Gastroesophageal sphincter (tissue), 4 donors: ENCODE results near the gene TRERF1. TPM values are rescaled to one million over a fixed set of nuclear protein-coding genes. Genes with fewer than 3 reads are reported as not detected.

ENCODE experiments used
- ATAC-seq: fragments of 150-250 bp; one replicate; pipeline ENCODE4 v1.9.1; 2016; ENCODE audit warnings: mild to moderate bottlenecking, moderate library complexity
- H3K27ac ChIP-seq, 4 donors: fragments of 200-600 bp; sonication (generic) in 3 of 4; 1 replicate in 3 of 4; 2 replicates in 1 of 4; pipeline ENCODE4 v1.5.1; 2016 to 2019
- H3K27me3 ChIP-seq: fragments of 200-600 bp; sonication (generic); one replicate; pipeline ENCODE4 v1.5.1; 2019
- H3K36me3 ChIP-seq, 2 donors: fragments of 200-600 bp; sonication (generic); one replicate each; pipeline ENCODE4 v1.5.1; 2019; ENCODE audit warnings: control low read depth in 1 of 2
- H3K4me1 ChIP-seq, 3 donors: fragments of 200-600 bp; sonication (generic); 1 replicate in 2 of 3; 2 replicates in 1 of 3; pipeline ENCODE4 v1.5.1; 2016 to 2019; ENCODE audit warnings: control low read depth in 2 of 3
- H3K4me3 ChIP-seq, 2 donors: fragments of 200-600 bp; sonication (generic); one replicate each; pipeline ENCODE4 v1.5.1; 2019; ENCODE audit warnings: mild to moderate bottlenecking in 1 of 2, moderate library complexity in 1 of 2
- H3K9me3 ChIP-seq, 3 donors: fragments of 200-600 bp; sonication (generic); one replicate each; pipeline ENCODE4 v1.5.1; 2017 to 2019; ENCODE audit warnings: control low read depth in 2 of 3
- CTCF ChIP-seq, 4 experiments: fragments of 200-600 bp in 2 of 4; fragments of 450-650 bp in 2 of 4; sonication (generic) in 1 of 4; IDR thresholded peaks; one replicate each; pipeline ENCODE4 v1.5.1; 2017 to 2019; ENCODE audit warnings: antibody characterized with exemption in 4 of 4, mild to moderate bottlenecking in 2 of 4, moderate library complexity in 2 of 4
- EP300 ChIP-seq: sonication (generic); formaldehyde crosslinking; IDR thresholded peaks from one replicate; pipeline ENCODE4 v1.6.1; 2017; ENCODE audit warnings: antibody characterized with exemption, mild to moderate bottlenecking
- POLR2A ChIP-seq, 2 donors: fragments of 450-650 bp; IDR thresholded peaks; one replicate each; pipeline ENCODE4 v1.6.1; 2017; ENCODE audit warnings: antibody characterized with exemption in 2 of 2, mild to moderate bottlenecking in 2 of 2, moderate library complexity in 1 of 2
- POLR2AphosphoS5 ChIP-seq: sonication (generic); formaldehyde crosslinking; IDR thresholded peaks from one replicate; pipeline ENCODE4 v1.6.1; 2017; ENCODE audit warnings: antibody characterized with exemption
- WGBS, 2 donors: methylation state at CpG; one replicate each; pipeline ENCODE4 v1.1.5; 2018; ENCODE audit warnings: low coverage in 1 of 2; 5-methylcytosine and 5-hydroxymethylcytosine counted together
- total RNA-seq, 4 donors: library from RNA; depleted of rRNA; stranded (reverse); fragments of >200 nt; gene quantifications; one replicate each; pipeline ENCODE4 v1.1.0, GENCODE V29; 2016

The TRERF1 gene
- total RNA-seq, 4 donors from 2014 or later: 3.2 to 7.4 (median 5.4) TPM

DNA sequence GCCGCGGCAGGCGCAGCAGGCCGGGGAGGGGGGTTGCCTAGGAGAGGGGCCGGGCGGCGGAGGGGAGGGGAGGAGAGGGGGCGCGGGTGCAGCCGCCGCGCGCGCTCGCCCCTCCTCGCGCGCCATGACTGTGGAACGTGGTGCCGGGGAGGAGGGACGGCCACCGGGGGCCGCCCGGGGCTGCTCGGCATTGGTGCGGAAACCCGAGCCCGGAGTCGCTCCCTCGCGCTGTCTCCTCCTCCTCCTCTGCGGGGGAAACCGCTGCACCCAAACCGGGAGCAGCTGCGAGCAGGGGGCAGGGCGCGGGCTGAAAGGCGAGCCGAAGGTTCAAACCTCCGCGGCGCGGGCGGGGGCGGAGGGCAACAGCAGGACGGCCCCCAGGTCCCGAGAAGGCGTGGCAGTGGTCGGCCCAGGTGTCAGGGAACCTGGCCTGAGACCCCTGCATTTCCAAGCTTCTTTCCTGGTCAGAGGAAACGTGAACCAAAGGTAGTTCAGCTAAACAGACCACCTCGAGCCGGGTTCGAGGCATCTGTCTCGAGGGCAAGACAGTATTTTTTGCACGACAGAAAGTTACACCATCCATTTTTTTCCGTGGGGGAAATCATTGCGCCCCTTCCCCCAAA lies 1.4 kb upstream of the TRERF1 start:
- no peaks in the 10 kb centered on the region for H3K27me3 ChIP-seq
- no peaks in the 10 kb centered on the region for H3K9me3 ChIP-seq
- TF ChIP-seq POLR2AphosphoS5 (peak; percentile 64), CTCF (IDR thresholded peaks at IDR 0.05) (peak in 1 of 4 experiments; percentile 42), POLR2A (IDR thresholded peaks at IDR 0.05) (peak; percentile 57 to 69), EP300 (no peak)
- H3K27ac ChIP-seq: peak overlapping the region; percentile 39 to 95 (median 89)
- H3K4me3 ChIP-seq: peak overlapping the region; percentile 56 to 91
- H3K36me3 ChIP-seq: no peaks in the 10 kb centered on the region
- ATAC-seq: peak; percentile 90
- WGBS, 2 donors: 0% methylated on average over 6 of the region's 57 CpGs; no CpG with 5 or more reads in 1 of the 2 donors
- peaks cover 0 to 48% (median 5%) of the 10 kb centered on the region in 3 donors for H3K4me1 ChIP-seq

DNA sequence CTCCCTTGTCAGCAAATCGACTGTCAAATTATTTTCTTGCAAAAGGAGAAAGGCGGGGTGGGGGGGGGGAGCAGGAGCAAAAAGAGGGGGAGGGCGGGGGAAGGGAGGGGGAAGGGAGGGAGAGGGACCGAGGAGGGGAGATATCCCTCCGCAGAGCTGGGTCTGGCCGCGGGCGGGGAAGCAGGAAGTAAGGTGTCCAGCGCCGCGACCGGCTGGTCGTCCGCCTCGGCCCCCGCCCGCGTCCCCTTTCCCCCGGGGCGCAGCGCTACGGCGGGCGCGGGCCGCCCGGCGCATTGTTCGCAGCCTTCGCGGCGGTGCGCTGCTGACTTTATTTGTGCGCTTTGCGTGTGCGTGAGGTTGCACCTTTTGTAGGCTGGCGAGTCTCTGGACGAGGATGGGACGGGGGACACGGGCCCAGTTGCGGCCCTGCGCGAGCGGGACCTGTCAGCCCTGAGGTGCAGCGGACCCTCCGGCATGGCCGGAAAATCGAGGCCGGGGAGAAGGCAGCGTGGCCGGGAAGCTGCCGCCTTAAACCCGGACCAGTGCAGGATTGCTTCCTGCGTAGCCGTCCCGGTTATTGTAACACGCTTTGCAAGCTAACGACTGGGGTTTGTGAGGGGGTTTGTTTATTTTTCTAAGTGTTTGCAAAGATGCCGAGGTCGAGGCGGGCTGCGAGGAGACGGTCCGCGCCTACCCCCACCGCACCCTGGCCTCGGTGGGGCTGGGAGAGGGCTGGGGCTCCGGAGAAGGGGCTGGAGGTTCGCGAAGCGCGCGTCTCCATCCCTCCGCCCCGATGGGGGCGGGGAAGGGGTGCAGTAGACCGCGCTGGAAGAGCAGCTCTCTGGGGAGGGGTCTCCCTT lies 675 bp upstream of the TRERF1 start:
- Histone ChIP-seq H3K27me3 (no peaks in the 10 kb centered on the region), H3K27ac (peak overlapping the region; percentile 39 to 95 (median 89)), H3K4me1 (peaks cover 0 to 53% (median 5%) of the 10 kb centered on the region in 3 donors), H3K9me3 (no peaks in the 10 kb centered on the region), H3K4me3 (peak overlapping the region; percentile 56 to 91), H3K36me3 (no peaks in the 10 kb centered on the region)
- ATAC-seq: peak; percentile 57
- WGBS, 2 donors: 0% methylated on average over 21 of the region's 78 CpGs; no CpG with 5 or more reads in 1 of the 2 donors
- no peak for TF ChIP-seq CTCF (IDR thresholded peaks at IDR 0.05)
- peak; percentile 49 to 71 for TF ChIP-seq POLR2A (IDR thresholded peaks at IDR 0.05)
- no peak for TF ChIP-seq EP300
- TF ChIP-seq POLR2AphosphoS5: peak; percentile 41

- ATAC-seq: no peak
- H3K27ac ChIP-seq: peak overlapping the region; percentile 56 to 95 (median 89)
- WGBS, 2 donors: 1 to 3% methylated on average over 12 to 14 of the region's 22 CpGs
Observed at GRCh38 chr6:42450477-42451332, 1.0 kb downstream of the TRERF1 start.

More at GRCh38 chr6:42450477-42451332, 1.0 kb downstream of the TRERF1 start:
- TF ChIP-seq EP300 (no peak), POLR2AphosphoS5 (no peak), POLR2A (IDR thresholded peaks at IDR 0.05) (no peak), CTCF (IDR thresholded peaks at IDR 0.05) (no peak)
- H3K9me3 ChIP-seq: no peaks in the 10 kb centered on the region
- H3K36me3 ChIP-seq: no peaks in the 10 kb centered on the region
- no peaks in the 10 kb centered on the region for H3K27me3 ChIP-seq
- H3K4me3 ChIP-seq: peak overlapping the region; percentile 56 to 91
- H3K4me1 ChIP-seq: peaks cover 0 to 53% (median 5%) of the 10 kb centered on the region in 3 donors
